ENCODE results near the gene ZMIZ1. TPM values are rescaled to one million over a fixed set of nuclear protein-coding genes. Genes with fewer than 3 reads are reported as not detected.

The ZMIZ1 gene
- total RNA-seq, 1 experiment from 2014 or later = 42.3 TPM

DNA sequence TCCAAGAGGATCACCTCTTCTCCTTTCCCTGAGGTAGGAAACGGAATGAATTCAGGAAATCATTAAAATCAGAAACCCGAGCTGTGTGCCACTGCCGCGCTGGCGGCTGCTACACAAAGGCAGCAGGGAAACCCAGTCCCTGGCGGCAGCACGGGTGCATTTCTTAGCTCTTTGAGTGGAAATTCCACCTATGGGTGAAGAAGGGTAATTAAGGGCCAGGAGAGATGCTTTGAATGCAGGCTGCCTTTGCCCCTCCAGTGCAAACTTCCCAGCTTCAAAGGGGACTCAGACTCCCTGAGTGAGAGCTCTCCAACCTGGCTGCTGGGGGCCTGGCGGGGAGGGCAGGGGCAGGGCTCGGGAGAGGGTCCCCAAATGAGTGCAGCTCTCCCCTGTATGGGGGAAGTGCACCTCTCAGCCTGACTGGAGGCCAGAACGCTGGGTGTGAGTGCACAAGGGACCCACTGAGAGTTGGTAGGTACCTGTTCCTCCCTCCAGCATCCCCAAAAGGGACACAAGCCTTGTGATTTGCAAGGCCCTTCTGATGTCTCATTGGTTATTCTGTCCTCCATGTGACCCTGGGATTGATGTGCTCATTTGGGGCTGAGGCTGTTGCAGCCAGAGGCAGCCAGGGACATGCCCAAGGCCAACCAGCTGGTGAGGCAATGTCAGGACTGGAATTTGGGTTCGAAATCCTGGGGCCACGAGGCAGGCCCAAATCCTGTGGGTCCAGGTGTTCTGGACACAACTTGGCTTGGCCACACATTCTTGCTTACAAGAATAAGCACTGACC, 16.3 kb upstream of the ZMIZ1 start:
- Histone ChIP-seq H3K4me3 (ENCODE audit: low read depth, low read length) (no peak overlapping the region), H3K27me3 (replicated peaks; ENCODE audit: control insufficient read depth, insufficient read depth, low read length) (no peaks in the 10 kb centered on the region), H3K9me3 (no peaks in the 10 kb centered on the region), H3K4me1 (peaks cover 62% of the 10 kb centered on the region), H3K36me3 (ENCODE audit: control insufficient read depth, insufficient read depth, low read length) (no peaks in the 10 kb centered on the region)
- DNase-seq = peak; percentile 35 to 40
- ChIA-PET CTCF (interaction anchor here (0.7 to 1.5 kb wide), 6 partner anchors 14 to 510 kb away, joined by 3 to 7 read pairs (median 3); no protein-coding TSS in a partner anchor), POLR2A (no interaction called here)
- BruUV-seq (replicated peaks) = no TSS peak
- Mint-ChIP-seq H3K27ac (ENCODE audit: unreplicated experiment) (no peak overlapping the region), H3K27me3 (ENCODE audit: insufficient read depth, unreplicated experiment) (no peaks in the 10 kb centered on the region), H3K9me3 (ENCODE audit: unreplicated experiment) (no peaks in the 10 kb centered on the region), H3K4me1 (ENCODE audit: low read depth, unreplicated experiment) (peaks cover 26% of the 10 kb centered on the region), H3K36me3 (ENCODE audit: insufficient read depth, unreplicated experiment) (no peaks in the 10 kb centered on the region), H3K4me3 (ENCODE audit: unreplicated experiment) (no peak overlapping the region)
- intact Hi-C loops (cut with micrococcal nuclease; ENCODE audit: unreplicated experiment) = loop anchor here (10.0 kb wide), 1 partner anchor 1008 kb away; no protein-coding TSS in a partner anchor
- TF ChIP-seq, protein P1, sequence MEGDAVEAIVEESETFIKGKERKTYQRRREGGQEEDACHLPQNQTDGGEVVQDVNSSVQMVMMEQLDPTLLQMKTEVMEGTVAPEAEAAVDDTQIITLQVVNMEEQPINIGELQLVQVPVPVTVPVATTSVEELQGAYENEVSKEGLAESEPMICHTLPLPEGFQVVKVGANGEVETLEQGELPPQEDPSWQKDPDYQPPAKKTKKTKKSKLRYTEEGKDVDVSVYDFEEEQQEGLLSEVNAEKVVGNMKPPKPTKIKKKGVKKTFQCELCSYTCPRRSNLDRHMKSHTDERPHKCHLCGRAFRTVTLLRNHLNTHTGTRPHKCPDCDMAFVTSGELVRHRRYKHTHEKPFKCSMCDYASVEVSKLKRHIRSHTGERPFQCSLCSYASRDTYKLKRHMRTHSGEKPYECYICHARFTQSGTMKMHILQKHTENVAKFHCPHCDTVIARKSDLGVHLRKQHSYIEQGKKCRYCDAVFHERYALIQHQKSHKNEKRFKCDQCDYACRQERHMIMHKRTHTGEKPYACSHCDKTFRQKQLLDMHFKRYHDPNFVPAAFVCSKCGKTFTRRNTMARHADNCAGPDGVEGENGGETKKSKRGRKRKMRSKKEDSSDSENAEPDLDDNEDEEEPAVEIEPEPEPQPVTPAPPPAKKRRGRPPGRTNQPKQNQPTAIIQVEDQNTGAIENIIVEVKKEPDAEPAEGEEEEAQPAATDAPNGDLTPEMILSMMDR (IDR thresholded peaks at IDR 0.05; ENCODE audit: insufficient read depth in 1 of 2, low read depth in 1 of 2, low read length in 1 of 2, severe bottlenecking in 1 of 2, unreplicated experiment in 1 of 2) = peak; percentile 26 to 28

DNA sequence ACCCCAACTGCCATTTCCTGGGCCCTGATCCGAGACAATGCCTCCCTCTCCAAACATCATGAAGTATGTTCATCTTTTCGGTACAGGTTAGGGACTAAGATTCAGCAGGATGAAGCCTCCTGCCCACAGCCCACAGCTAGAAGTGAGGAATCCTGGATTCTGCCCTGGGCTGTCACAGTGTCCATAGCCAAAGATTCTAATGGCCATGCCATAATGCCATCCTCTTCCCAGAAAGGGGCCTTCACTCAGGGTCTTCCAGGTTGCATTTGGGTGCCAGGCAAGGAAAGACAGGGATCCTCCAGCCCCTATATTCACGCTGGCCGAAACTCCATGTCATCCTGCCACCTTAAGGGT, 15.7 kb upstream of the ZMIZ1 start:
- intact Hi-C loops (cut with micrococcal nuclease; ENCODE audit: unreplicated experiment) = loop anchor here (10.0 kb wide), 1 partner anchor 1008 kb away; no protein-coding TSS in a partner anchor
- H3K4me3 ChIP-seq (ENCODE audit: low read depth, low read length) = no peak overlapping the region
- no peak overlapping the region for H3K4me3 Mint-ChIP-seq (ENCODE audit: unreplicated experiment)
- BruUV-seq (replicated peaks) = no TSS peak
- H3K27ac Mint-ChIP-seq (ENCODE audit: unreplicated experiment) = no peak overlapping the region
- H3K27me3 Mint-ChIP-seq (ENCODE audit: insufficient read depth, unreplicated experiment) = no peaks in the 10 kb centered on the region
- H3K36me3 Mint-ChIP-seq (ENCODE audit: insufficient read depth, unreplicated experiment) = no peaks in the 10 kb centered on the region
- no peaks in the 10 kb centered on the region for H3K9me3 Mint-ChIP-seq (ENCODE audit: unreplicated experiment)
- no peaks in the 10 kb centered on the region for H3K27me3 ChIP-seq (replicated peaks; ENCODE audit: control insufficient read depth, insufficient read depth, low read length)
- CTCF ChIA-PET = interaction anchor here (1.1 kb wide), 1 partner anchor 74 kb away, joined by 3 read pairs; no protein-coding TSS in a partner anchor
- H3K4me1 Mint-ChIP-seq (ENCODE audit: low read depth, unreplicated experiment) = peaks cover 27% of the 10 kb centered on the region
- no peaks in the 10 kb centered on the region for H3K36me3 ChIP-seq (ENCODE audit: control insufficient read depth, insufficient read depth, low read length)
- H3K9me3 ChIP-seq = no peaks in the 10 kb centered on the region
- TF ChIP-seq, protein P1 (IDR thresholded peaks at IDR 0.05; ENCODE audit: insufficient read depth in 1 of 2, low read depth in 1 of 2, low read length in 1 of 2, severe bottlenecking in 1 of 2, unreplicated experiment in 1 of 2) = no peak
- H3K4me1 ChIP-seq = peaks cover 64% of the 10 kb centered on the region
- POLR2A ChIA-PET = no interaction called here
- DNase-seq = no peak

DNA sequence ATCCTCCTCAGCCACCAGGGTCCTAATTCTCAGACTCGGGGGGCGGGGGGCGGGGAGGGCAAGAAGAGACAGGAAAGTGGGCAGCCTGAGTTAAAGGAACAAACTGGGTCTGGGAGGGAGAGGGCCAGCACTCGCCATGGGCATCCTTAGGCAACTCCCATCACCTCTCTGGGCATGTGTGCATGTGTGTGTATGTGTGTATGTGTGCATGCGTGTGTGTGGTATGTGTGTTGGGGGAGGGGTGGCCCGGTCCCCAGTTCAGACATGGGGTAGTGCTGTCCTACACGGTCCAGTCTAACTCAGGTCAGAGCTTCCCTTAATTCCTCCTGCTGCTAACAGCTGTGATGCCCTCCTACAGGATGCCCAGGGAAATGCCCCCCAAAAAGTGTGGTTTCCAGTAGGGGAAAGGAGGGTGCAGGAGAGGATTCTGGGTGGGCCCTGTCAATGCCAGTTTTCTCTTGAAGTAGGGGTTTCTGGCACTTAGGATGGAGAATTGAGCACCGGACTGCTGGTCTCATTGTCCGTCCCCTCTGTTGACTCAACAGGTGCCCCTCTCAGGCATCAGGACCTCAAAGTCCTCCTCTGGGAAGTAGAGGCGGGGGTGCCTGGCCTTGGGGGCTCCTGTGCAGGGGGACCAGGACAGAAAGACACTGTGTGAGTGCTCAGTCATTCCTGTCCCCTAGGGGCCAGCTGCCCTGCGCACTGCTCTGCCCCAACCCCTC, 15.1 kb upstream of the ZMIZ1 start:
- Mint-ChIP-seq H3K9me3 (ENCODE audit: unreplicated experiment) (no peaks in the 10 kb centered on the region), H3K4me1 (ENCODE audit: low read depth, unreplicated experiment) (peaks cover 29% of the 10 kb centered on the region), H3K36me3 (ENCODE audit: insufficient read depth, unreplicated experiment) (peaks cover 6% of the 10 kb centered on the region), H3K27ac (ENCODE audit: unreplicated experiment) (no peak overlapping the region), H3K27me3 (ENCODE audit: insufficient read depth, unreplicated experiment) (no peaks in the 10 kb centered on the region), H3K4me3 (ENCODE audit: unreplicated experiment) (no peak overlapping the region)
- Histone ChIP-seq H3K27me3 (replicated peaks; ENCODE audit: control insufficient read depth, insufficient read depth, low read length) (no peaks in the 10 kb centered on the region), H3K36me3 (ENCODE audit: control insufficient read depth, insufficient read depth, low read length) (no peaks in the 10 kb centered on the region), H3K4me3 (ENCODE audit: low read depth, low read length) (no peak overlapping the region), H3K9me3 (no peaks in the 10 kb centered on the region), H3K4me1 (peaks cover 64% of the 10 kb centered on the region)
- ChIA-PET POLR2A (no interaction called here), CTCF (no interaction called here)
- intact Hi-C loops (cut with micrococcal nuclease; ENCODE audit: unreplicated experiment) = loop anchor here (10.0 kb wide), 1 partner anchor 1009 kb away; no protein-coding TSS in a partner anchor
- no TSS peak for BruUV-seq (replicated peaks)
- DNase-seq = no peak
- TF ChIP-seq, protein P1 (IDR thresholded peaks at IDR 0.05; ENCODE audit: insufficient read depth in 1 of 2, low read depth in 1 of 2, low read length in 1 of 2, severe bottlenecking in 1 of 2, unreplicated experiment in 1 of 2) = no peak

Measured in Caco-2 (cell line).